ENCODE measurements around the gene PGM1. TPM values are rescaled to one million over a fixed set of nuclear protein-coding genes. Genes with fewer than 3 reads are reported as not detected.

The PGM1 gene
- total RNA-seq, 1 donor, result 62.2 TPM

GRCh38 chr1:63620671-63621070 lies 27.5 kb downstream of the PGM1 start:
- TF ChIP-seq CTCF (IDR thresholded peaks at IDR 0.05; ENCODE audit: insufficient read depth, low read depth, low read length), result no peak
- H3K4me3 ChIP-seq (ENCODE audit: low read depth, low read length), result no peak overlapping the region
- no peak for DNase-seq (ENCODE audit: low read depth)

DNA sequence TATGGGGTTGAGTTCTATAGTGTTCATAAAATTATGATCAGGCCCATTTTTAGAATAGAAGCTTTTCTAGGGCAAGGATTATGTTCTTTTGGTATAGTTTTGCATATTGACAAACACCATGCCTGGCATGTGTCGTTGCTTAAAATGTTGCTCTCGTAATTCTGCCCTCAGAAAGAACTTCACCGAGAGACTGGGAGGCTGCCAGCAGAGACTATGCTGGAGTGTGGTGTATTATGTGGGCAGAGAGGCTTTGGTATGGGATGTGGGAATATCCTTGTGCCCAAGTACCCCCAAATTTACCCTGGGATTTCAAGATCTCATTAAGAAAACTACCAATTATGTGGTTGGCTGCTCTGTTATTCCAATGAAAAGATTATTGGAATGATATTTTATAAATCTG lies 27.9 kb downstream of the PGM1 start:
- no peak for DNase-seq (ENCODE audit: low read depth)
- H3K4me3 ChIP-seq (ENCODE audit: low read depth, low read length), result no peak overlapping the region
- TF ChIP-seq CTCF (IDR thresholded peaks at IDR 0.05; ENCODE audit: insufficient read depth, low read depth, low read length), result no peak

- DNase-seq (ENCODE audit: low read depth), result peak; percentile 39
- TF ChIP-seq CTCF (IDR thresholded peaks at IDR 0.05; ENCODE audit: insufficient read depth, low read depth, low read length), result no peak
Measured at GRCh38 chr1:63621698-63622097, 28.5 kb downstream of the PGM1 start.

GRCh38 chr1:63622849-63623566 lies 29.8 kb downstream of the PGM1 start:
- no peak for DNase-seq (ENCODE audit: low read depth)
- TF ChIP-seq CTCF (IDR thresholded peaks at IDR 0.05; ENCODE audit: insufficient read depth, low read depth, low read length), result no peak
- no peak overlapping the region for H3K4me3 ChIP-seq (ENCODE audit: low read depth, low read length)

More at GRCh38 chr1:63621698-63622097, 28.5 kb downstream of the PGM1 start:
- no peak overlapping the region for H3K4me3 ChIP-seq (ENCODE audit: low read depth, low read length)

DNA sequence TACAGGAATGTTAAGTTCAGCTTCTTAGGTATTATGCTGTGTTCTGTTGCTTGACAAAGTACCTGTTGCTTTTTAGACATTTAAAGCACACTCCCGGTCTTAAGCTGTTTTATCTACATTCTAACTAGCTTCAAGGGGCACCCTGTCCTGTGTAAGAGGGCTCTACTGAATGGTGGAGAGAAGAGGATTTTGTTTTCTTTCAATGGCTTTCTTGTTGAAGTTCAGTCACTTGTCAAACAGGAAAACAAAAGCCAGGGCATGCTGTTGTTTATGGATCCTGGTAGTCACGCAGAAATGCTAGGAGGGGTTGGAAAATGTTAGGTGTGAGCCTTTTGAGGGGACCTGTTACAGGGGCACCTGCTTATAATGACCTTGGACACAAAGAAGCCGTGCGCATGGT lies 30.7 kb downstream of the PGM1 start:
- H3K4me3 ChIP-seq (ENCODE audit: low read depth, low read length), result no peak overlapping the region
- TF ChIP-seq CTCF (IDR thresholded peaks at IDR 0.05; ENCODE audit: insufficient read depth, low read depth, low read length), result no peak
- DNase-seq (ENCODE audit: low read depth), result no peak

GRCh38 chr1:63624911-63625310 lies 31.7 kb downstream of the PGM1 start:
- peak; percentile 31 for DNase-seq (ENCODE audit: low read depth)
- H3K4me3 ChIP-seq (ENCODE audit: low read depth, low read length), result no peak overlapping the region
- peak; percentile 32 for TF ChIP-seq CTCF (IDR thresholded peaks at IDR 0.05; ENCODE audit: insufficient read depth, low read depth, low read length)

DNA sequence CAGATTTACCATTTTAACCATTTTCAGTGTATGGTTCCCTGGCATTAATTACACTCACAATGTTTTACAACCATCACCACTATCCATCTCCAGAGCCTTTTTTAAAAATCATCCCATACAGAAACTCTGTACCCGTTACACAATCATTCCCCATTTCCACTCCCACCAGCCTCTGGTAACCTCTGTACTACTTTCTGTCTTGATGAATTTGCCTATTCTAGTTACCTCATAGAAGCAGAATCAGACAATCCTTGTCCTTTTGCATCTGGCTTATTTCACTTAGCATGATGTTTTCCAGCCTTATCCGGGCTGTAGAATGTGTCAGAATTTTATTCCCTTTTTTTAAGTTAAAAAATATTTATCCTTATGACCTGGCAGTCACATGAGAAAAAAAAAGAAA lies 33.0 kb downstream of the PGM1 start:
- TF ChIP-seq CTCF (IDR thresholded peaks at IDR 0.05; ENCODE audit: insufficient read depth, low read depth, low read length), result no peak
- DNase-seq (ENCODE audit: low read depth), result peak; percentile 48
- no peak overlapping the region for H3K4me3 ChIP-seq (ENCODE audit: low read depth, low read length)

Data from fibroblast of villous mesenchyme (primary cell).